NCI-H1105 (cell line): ENCODE data around the gene ARHGAP33.
"Not testable (repeated sequence)": the region's sequence is repeated elsewhere in the genome, so short reads cannot be mapped to it uniquely, and the experiment has no call there.

Source experiments
- DNase-seq: peaks from one replicate; lab custom pipeline; 2025; lab: John Stamatoyannopoulos, UW

ARHGAP33 gene

GRCh38 chr19:35780717-35781116, 5.4 kb downstream of the ARHGAP33 start:
- no peak for DNase-seq

GRCh38 chr19:35781650-35782049, 6.3 kb downstream of the ARHGAP33 start:
- DNase-seq = no peak

GRCh38 chr19:35782589-35782988, 7.2 kb downstream of the ARHGAP33 start:
- DNase-seq = no peak

GRCh38 chr19:35783469-35784434, 8.4 kb downstream of the ARHGAP33 start:
- DNase-seq = no peak

- no peak for DNase-seq
Measured at GRCh38 chr19:35784503-35785338, 9.4 kb downstream of the ARHGAP33 start.

- DNase-seq = no peak
Measured at GRCh38 chr19:35785339-35785627, 9.9 kb downstream of the ARHGAP33 start.

- DNase-seq = no peak
Measured at GRCh38 chr19:35786299-35787160, 11.2 kb downstream of the ARHGAP33 start.

GRCh38 chr19:35787227-35787799, 11.9 kb downstream of the ARHGAP33 start:
- DNase-seq = no peak

GRCh38 chr19:35788205-35788960, 13.0 kb downstream of the ARHGAP33 start:
- DNase-seq = no peak

- DNase-seq = no peak
Measured at GRCh38 chr19:35789195-35789977, 14.0 kb downstream of the ARHGAP33 start.

GRCh38 chr19:35789978-35790944, 14.9 kb downstream of the ARHGAP33 start:
- DNase-seq = no peak

- DNase-seq = peak; percentile 40
Measured at GRCh38 chr19:35790981-35791813, 15.8 kb downstream of the ARHGAP33 start.

GRCh38 chr19:35791814-35792279, 16.5 kb downstream of the ARHGAP33 start:
- DNase-seq = no peak

- DNase-seq = no peak
Measured at GRCh38 chr19:35792312-35792711, 16.9 kb downstream of the ARHGAP33 start.

- no peak for DNase-seq
Measured at GRCh38 chr19:35792888-35793287, 17.5 kb downstream of the ARHGAP33 start.

GRCh38 chr19:35793381-35794165, 18.2 kb downstream of the ARHGAP33 start:
- no peak for DNase-seq

- DNase-seq = not testable (repeated sequence)
Measured at GRCh38 chr19:35795564-35795963, 20.2 kb downstream of the ARHGAP33 start.
